ENCODE results near the gene DUSP19.

Gene DUSP19

DNA sequence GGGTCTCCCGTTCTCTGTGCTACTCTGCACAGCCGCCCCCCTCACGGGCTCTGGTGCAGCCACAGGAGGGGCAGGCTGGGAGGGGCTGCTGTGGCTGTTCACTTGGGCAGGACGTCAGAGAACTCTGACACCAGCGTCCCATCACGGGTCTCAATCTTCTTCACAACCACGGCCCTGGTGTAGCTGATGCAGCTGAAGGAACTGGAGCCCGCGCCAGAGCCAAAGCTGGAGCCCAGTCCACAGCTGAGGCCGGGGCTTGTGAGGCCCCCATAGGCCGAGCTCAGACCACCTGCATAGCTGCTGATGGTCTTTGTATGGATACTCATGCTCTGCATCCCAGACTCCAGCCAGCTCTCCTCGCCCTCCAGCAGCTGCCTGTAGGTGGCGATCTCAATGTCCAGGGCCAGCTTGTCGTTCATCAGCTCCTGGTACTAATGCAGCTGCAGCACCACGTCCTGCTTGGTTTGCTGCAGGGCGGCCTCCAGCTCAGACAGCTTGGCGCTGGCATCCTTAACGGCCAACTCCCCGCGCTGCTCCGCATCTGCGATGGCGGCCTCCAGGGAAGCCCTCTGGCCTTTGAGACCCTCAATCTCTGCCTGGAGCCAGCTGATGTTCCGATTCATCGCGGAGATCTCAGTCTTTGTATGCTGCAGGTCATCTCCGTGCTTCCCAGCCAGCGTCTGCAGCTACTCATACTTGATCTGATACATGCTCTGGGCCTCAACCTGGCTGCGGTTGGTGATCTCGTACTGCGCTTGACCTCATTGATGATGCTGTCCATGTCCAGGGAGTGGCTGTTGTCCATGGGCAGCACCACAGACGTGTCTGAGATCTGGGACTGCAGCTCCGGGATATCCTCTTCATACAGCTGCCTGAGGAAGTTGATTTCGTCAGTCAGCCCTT is 7.4 kb upstream of the DUSP19 start:
- ChIA-PET CTCF (interaction anchor here (0.9 to 1.2 kb wide), 3 partner anchors 8 to 20 kb away, joined by 3 to 5 read pairs (median 3); no protein-coding TSS in a partner anchor), POLR2A (interaction anchor here (2.5 kb wide), 1 partner anchor 8 kb away, joined by 8 read pairs; the partner anchor contains the start of gene DUSP19)
- no peak for TF ChIP-seq FOXA1 (IDR thresholded peaks at IDR 0.05)
- no peak for TF ChIP-seq FOXK2 (IDR thresholded peaks at IDR 0.05)
- no peak for TF ChIP-seq ARNT (IDR thresholded peaks at IDR 0.05)
- TF ChIP-seq BHLHE40 (IDR thresholded peaks at IDR 0.05; ENCODE audit: borderline replicate concordance) = no peak
- no peak for TF ChIP-seq SUZ12 (IDR thresholded peaks at IDR 0.05)
- no peak for TF ChIP-seq L3MBTL2 (conservative IDR thresholded peaks at IDR 0.05)
- TF ChIP-seq CTBP1 (IDR thresholded peaks at IDR 0.05; ENCODE audit: borderline replicate concordance) = no peak
- no peak for TF ChIP-seq PKNOX1 (IDR thresholded peaks at IDR 0.05)
- no peak for TF ChIP-seq ZNF384 (IDR thresholded peaks at IDR 0.05)
- TF ChIP-seq SP1 (IDR thresholded peaks at IDR 0.05) = no peak
- no peak for TF ChIP-seq HDGF (IDR thresholded peaks at IDR 0.05; ENCODE audit: borderline replicate concordance)
- no peak for TF ChIP-seq NFRKB (IDR thresholded peaks at IDR 0.05)
- no peak for TF ChIP-seq TARDBP (IDR thresholded peaks at IDR 0.05)
- no peak for TF ChIP-seq LEF1 (IDR thresholded peaks at IDR 0.05; ENCODE audit: borderline replicate concordance)
- peak; percentile 43 for DNase-seq (ENCODE audit: extremely low spot score)

- DNase-seq (ENCODE audit: extremely low spot score) = no peak
- TF ChIP-seq ARNT (IDR thresholded peaks at IDR 0.05) (no peak), FOXK2 (IDR thresholded peaks at IDR 0.05) (no peak), SUZ12 (IDR thresholded peaks at IDR 0.05) (no peak), HDGF (IDR thresholded peaks at IDR 0.05; ENCODE audit: borderline replicate concordance) (no peak), NFRKB (IDR thresholded peaks at IDR 0.05) (no peak), CTBP1 (IDR thresholded peaks at IDR 0.05; ENCODE audit: borderline replicate concordance) (no peak), BHLHE40 (IDR thresholded peaks at IDR 0.05; ENCODE audit: borderline replicate concordance) (no peak), PKNOX1 (IDR thresholded peaks at IDR 0.05) (no peak), FOXM1 (IDR thresholded peaks at IDR 0.05; ENCODE audit: borderline replicate concordance) (no peak), SP1 (IDR thresholded peaks at IDR 0.05) (no peak), L3MBTL2 (conservative IDR thresholded peaks at IDR 0.05) (no peak), ELF4 (IDR thresholded peaks at IDR 0.05) (no peak), FOXA1 (IDR thresholded peaks at IDR 0.05) (no peak), ZNF384 (IDR thresholded peaks at IDR 0.05) (no peak), LEF1 (IDR thresholded peaks at IDR 0.05; ENCODE audit: borderline replicate concordance) (no peak), TARDBP (IDR thresholded peaks at IDR 0.05) (no peak)
- POLR2A ChIA-PET = no interaction called here
- CTCF ChIA-PET = no interaction called here
Measured at GRCh38 chr2:183072177-183072576, 6.4 kb upstream of the DUSP19 start.

- ChIA-PET CTCF (no interaction called here), POLR2A (interaction anchor here (0.8 to 3.5 kb wide), 19 partner anchors 11 to 86 kb away, joined by 3 to 29 read pairs (median 4); partner anchors contain the start of gene NUP35)
- TF ChIP-seq CTBP1 (IDR thresholded peaks at IDR 0.05; ENCODE audit: borderline replicate concordance) = no peak
- no peak for TF ChIP-seq FOXA1 (IDR thresholded peaks at IDR 0.05)
- DNase-seq (ENCODE audit: extremely low spot score) = no peak
Measured at GRCh38 chr2:183078163-183078463, 434 bp upstream of the DUSP19 start.

DNA sequence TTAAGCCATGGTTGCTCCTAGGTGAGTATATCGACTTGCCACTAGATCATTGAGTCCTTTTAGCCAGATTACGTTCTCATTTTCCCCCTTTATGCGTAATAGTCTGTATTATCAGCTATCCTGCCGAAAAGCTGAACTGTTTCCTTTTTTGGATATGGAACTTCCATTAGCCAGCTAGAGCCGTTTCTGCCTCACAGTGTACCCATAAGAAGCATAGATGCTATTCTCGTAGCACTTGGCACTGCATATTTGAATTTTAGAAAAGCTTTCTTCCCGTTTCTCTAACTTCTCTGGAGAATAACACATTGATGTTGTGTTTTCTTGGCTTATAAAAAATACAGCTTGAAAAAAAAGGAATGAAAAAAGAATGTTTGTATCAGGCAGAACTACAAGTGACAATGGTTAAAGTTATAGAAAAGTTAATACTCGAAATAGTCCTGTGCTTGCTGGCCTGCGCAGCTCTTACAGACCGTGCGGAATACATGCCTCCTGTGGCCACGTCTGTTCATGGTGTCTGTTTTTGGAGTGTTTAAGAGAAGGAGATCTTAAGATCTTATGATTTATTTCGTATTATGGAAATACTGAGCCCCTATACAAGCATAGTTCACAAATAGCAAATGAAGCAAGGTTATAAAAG is 710 bp downstream of the DUSP19 start:
- DNase-seq (ENCODE audit: extremely low spot score) = no peak
- POLR2A ChIA-PET = interaction anchor here (0.7 to 3.5 kb wide), 25 partner anchors 9 to 141 kb away, joined by 3 to 29 read pairs (median 4); partner anchors contain the start of gene NUP35
- TF ChIP-seq SP1 (IDR thresholded peaks at IDR 0.05) (no peak), HDGF (IDR thresholded peaks at IDR 0.05; ENCODE audit: borderline replicate concordance) (no peak), SUZ12 (IDR thresholded peaks at IDR 0.05) (no peak), PKNOX1 (IDR thresholded peaks at IDR 0.05) (no peak), CTBP1 (IDR thresholded peaks at IDR 0.05; ENCODE audit: borderline replicate concordance) (no peak), ZNF384 (IDR thresholded peaks at IDR 0.05) (no peak), NFRKB (IDR thresholded peaks at IDR 0.05) (no peak), LEF1 (IDR thresholded peaks at IDR 0.05; ENCODE audit: borderline replicate concordance) (no peak), FOXM1 (IDR thresholded peaks at IDR 0.05; ENCODE audit: borderline replicate concordance) (no peak), TARDBP (IDR thresholded peaks at IDR 0.05) (no peak), FOXK2 (IDR thresholded peaks at IDR 0.05) (no peak)
- CTCF ChIA-PET = interaction anchor here (0.6 to 1.4 kb wide), 2 partner anchors 15 to 50 kb away, joined by 3 to 9 read pairs; no protein-coding TSS in a partner anchor

- TF ChIP-seq L3MBTL2 (conservative IDR thresholded peaks at IDR 0.05) = no peak
- no peak for TF ChIP-seq ELF4 (IDR thresholded peaks at IDR 0.05)
- no peak for TF ChIP-seq PKNOX1 (IDR thresholded peaks at IDR 0.05)
- no peak for TF ChIP-seq FOXM1 (IDR thresholded peaks at IDR 0.05; ENCODE audit: borderline replicate concordance)
- TF ChIP-seq BHLHE40 (IDR thresholded peaks at IDR 0.05; ENCODE audit: borderline replicate concordance) = no peak
- no peak for TF ChIP-seq ARNT (IDR thresholded peaks at IDR 0.05)
- no peak for TF ChIP-seq SP1 (IDR thresholded peaks at IDR 0.05)
- ChIA-PET POLR2A (no interaction called here), CTCF (no interaction called here)
- DNase-seq (ENCODE audit: extremely low spot score) = no peak
Measured at GRCh38 chr2:183081911-183082310, 3.4 kb downstream of the DUSP19 start.

Measured in HEK293T (cell line).